HG02870 (cell line): ENCODE measurements around the gene VCY.
"Not testable (repeated sequence)": the region's sequence is repeated elsewhere in the genome, so short reads cannot be mapped to it uniquely, and the experiment has no call there.

Experiments
- ATAC-seq: cut with Tn5 transposase; IDR thresholded peaks from one replicate; pipeline ENCODE4 v1.9.1; 2021; ENCODE audit warnings: mild to moderate bottlenecking, moderate library complexity; ENCODE audit not compliant: unreplicated experiment

Gene VCY

DNA sequence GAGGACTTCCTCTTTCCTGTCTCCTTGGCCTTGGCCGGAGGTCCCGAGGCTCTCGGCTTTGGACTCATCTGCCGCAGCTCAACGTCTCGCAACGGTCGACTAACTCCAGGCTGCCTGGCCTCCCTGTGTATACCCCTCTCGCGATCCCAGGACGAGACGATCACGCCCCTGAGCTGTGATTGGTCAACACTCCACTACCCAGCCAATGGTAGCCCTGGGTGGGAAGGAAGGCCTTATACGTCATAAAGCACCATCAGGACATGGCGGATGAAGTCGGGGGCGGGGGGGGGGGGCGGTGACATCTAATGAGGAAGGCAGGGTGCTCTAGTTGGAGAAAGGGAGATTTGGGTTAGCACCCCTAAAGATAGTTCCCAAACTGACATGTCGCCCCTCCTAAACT lies at the start of gene VCY:
Gene VCY, minus strand, starts transcription at position 101 of the 400 bp plus-strand sequence. Its CDS starts 33 bp downstream, at position 68.
- not testable (repeated sequence) for ATAC-seq

DNA sequence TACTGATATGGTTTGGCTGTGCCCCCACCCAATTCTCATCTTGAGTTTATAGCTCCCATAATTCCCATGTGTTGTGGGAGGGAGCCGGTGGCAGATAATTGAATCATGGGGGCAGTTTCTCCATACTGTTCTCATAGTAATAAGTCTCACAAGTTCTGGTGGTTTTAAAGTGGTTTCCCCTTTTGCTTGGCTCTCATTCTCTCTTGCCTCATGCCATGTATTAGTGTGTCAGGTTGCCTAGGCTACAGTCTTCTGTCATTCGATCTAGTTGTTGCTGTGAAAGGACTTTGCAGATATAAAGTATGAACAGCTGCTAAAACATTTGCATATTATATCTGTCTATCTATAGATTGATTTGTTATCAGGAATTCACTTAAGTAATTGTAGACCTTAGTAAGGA lies 44.1 kb upstream of the VCY start:
- not testable (repeated sequence) for ATAC-seq

DNA sequence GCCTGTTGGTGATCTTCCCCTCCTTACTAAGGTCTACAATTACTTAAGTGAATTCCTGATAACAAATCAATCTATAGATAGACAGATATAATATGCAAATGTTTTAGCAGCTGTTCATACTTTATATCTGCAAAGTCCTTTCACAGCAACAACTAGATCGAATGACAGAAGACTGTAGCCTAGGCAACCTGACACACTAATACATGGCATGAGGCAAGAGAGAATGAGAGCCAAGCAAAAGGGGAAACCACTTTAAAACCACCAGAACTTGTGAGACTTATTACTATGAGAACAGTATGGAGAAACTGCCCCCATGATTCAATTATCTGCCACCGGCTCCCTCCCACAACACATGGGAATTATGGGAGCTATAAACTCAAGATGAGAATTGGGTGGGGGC lies 25.6 kb upstream of the VCY start:
- ATAC-seq: not testable (repeated sequence)

DNA sequence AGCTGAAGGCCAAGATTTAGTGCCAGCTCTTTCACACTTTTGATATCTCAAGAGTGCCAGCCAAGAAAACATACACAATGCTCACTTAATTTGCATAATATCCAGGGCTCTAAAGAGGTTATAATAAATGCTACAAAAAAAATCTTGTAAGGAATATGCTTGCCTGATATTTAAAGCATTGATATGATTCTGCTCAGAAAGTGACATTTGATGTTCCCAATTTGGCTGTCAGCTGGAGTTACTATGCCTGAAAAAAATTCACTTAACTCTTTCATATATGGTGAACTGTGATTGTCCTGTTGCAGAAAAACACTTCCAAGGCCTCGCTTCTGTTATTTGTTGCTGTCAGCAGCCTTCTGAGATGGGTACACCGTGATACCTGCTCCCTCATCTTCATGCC lies 43.9 kb downstream of the VCY start:
- not testable (repeated sequence) for ATAC-seq
